NB4 (cell line): ENCODE measurements around the gene FAM241B.

Experiments used
- DNase-seq: peaks from one replicate; pipeline ENCODE4 v3.0.0; 2010; ENCODE audit warnings: low read depth
- H3K4me3 ChIP-seq: one replicate; pipeline ENCODE4 v1.5.1; 2011; ENCODE audit warnings: mild to moderate bottlenecking, low read depth, low read length, moderate library complexity
- CTCF ChIP-seq: IDR thresholded peaks from one replicate; pipeline ENCODE4 v1.5.1; 2012; ENCODE audit warnings: low read depth, low read length
- MYC ChIP-seq: IDR thresholded peaks from 2 replicates; pipeline ENCODE4 v1.6.1; 2011; ENCODE audit warnings: low read depth, low read length
- POLR2A ChIP-seq: IDR thresholded peaks from 2 replicates; pipeline ENCODE4 v1.6.1; 2011; ENCODE audit warnings: mild to moderate bottlenecking; ENCODE audit not compliant: insufficient read length; ENCODE audit errors: extremely low read depth
- TF ChIP-seq, protein P1 (sequence below): IDR thresholded peaks from 2 replicates; pipeline ENCODE4 v1.6.1; 2011; ENCODE audit warnings: low read depth, low read length

Gene FAM241B

DNA sequence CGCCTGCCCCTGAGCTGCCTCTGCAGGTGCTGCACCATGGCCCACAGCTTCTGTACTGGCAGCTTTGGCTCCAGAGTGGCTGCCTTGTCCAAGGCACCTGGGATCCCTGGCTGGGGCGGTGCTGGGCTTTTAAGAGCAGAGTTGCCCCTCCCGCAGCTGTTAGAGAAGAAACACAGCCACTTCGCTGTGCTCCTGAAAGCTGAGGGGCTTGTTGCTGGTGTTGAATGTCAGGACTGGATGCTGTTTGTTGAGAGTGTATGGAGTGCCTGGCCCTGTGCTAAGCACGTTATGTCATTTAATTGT lies 6.2 kb downstream of the FAM241B start:
- no peak overlapping the region for H3K4me3 ChIP-seq

DNA sequence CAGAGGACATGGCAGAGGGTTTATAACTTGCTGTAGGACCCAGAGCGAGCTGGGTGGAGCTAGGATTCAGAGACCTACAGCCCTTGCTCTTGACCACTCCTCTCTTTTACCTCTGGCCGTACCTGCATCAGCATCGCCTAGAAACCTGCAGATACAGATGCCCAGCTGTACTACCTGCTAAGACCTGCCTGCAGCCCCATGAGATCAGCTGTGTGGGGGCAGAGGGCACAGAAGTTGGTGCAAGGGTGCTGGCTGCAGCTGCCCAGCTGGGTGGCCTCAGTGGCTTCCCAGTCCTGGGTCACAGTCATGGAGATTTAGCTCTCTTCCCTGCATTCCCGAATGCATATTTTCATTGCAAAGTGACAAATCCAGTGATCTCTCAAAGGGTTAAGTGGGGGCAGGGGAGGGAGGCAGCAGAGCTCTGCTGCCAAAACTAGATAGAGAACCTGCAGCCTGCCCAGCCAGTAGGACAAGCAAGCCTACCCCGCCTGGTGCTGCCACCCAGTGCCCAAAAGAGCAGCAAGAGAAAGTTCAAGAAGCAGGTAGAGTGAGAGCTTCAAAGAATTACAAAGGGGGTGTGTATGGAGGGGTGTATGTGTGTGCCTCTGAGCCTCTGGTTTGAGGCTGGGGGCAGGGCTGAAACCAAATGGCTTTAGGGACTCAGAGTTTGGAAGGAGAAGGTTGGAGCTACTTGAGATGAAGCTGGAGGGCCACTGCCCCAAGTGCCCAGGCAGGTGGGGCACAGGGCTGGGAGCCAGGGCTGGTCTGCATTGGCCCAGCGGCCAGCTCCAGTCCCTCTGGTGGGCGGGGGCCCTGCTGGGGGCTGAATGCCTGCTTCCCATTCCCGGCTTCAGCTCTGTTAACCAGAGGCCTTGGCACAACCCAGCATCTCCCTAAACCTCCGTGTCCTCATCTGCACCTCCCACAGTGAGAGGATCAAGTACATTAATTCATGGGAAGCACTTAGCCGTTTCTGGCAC lies 6.9 kb downstream of the FAM241B start:
- H3K4me3 ChIP-seq = no peak overlapping the region
- peak; percentile 32 for DNase-seq
- peak; percentile 49 for TF ChIP-seq CTCF
- no peak for TF ChIP-seq MYC

More for the DNA sequence above, 6.2 kb downstream of the FAM241B start:
- no peak for DNase-seq
- TF ChIP-seq, protein P1, sequence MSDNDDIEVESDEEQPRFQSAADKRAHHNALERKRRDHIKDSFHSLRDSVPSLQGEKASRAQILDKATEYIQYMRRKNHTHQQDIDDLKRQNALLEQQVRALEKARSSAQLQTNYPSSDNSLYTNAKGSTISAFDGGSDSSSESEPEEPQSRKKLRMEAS = no peak
- TF ChIP-seq CTCF (no peak), MYC (no peak), POLR2A (no peak)

- no peak overlapping the region for H3K4me3 ChIP-seq
- DNase-seq = no peak
- TF ChIP-seq, protein P1 = no peak
- TF ChIP-seq POLR2A (no peak), CTCF (no peak), MYC (no peak)
Observed at GRCh38 chr10:69638642-69639041, 8.6 kb downstream of the FAM241B start.

DNA sequence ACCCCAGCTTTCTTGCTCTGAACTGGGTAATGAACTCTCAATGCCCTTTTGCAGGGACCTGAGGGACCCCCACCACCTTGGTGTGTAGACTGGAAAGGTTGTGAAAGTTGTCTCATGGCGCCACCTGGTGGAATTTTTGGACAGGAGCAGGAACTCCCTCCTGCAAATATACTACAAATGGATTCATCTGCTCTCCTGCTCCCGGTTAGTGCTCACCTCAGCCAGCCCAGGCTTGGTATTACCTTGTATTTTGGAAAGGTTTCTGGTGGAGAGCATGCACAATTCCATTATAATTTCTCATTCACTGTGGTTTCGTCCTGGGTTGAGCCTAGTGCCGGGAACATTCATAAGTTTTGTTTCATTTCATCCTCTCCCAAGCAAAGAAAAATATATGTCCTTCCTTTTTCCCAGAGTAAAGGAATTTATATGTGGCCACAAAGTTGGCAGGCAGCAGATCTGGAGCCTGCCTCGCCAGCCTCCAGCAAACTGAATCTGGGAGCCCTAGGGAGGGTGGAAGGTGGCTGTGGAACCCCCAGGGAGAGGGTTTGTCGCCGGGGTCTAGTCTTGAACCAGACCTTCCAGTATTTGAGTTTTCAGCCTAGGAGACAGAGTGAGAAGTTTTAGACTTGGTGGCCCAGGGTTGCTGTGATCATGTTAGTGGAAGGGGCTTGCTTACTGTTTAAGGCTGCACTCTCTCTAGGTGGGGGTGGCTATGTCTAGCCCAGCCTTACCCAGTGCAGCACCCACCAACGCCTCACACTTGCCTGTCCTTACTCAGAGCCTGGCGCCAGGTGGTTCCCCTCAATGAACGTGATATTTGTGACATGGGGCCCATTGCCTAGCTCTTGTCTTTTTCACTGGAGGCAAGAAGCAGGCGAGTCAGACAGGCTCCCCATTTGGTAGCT lies 9.5 kb downstream of the FAM241B start:
- H3K4me3 ChIP-seq = no peak overlapping the region
- peak; percentile 75 for DNase-seq
- TF ChIP-seq CTCF = peak; percentile 79
- TF ChIP-seq MYC = peak; percentile 38; the same call in 1 of the 2 replicates
- TF ChIP-seq POLR2A = no peak
- TF ChIP-seq, protein P1 = peak; percentile 36; the same call in 1 of the 2 replicates

DNA sequence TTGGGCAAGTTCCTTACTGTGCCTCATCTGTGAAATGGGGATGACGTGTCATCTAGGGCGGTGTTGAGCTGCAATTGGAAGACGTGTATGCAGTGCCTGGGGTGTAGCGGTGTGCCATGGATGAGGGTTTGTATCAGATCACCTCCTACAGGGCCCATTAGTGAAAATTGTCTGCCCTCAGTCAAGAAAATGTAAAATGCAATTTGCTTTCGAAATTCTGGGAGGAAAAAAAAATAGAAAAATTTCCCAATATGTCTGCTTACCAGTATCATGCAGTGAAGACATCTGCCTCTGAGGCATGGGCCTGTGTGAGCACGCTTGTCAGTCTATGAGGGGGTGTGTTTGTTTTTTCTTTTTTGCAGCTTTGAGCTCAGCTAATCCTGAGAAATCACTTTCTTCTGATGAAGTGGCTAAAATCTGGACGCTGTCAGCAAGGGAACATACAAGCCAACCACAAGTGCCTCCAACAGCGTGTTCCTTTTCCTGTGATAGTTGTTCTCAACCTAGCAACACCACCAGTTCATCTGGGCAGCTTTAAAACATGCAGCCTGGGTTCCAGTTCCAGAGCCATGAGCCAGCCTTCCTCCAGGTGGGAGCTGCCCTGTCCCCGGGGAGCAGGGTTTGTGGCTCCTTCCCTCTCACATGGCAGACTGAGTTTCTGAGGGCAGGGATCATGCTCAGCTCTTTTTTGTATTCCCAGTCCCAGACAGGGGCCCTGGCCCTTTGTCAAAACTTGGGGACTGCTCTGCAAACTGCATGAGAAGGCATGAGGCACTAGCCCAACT lies 10.3 kb downstream of the FAM241B start:
- no peak for DNase-seq
- TF ChIP-seq MYC (no peak), POLR2A (no peak), CTCF (no peak)
- TF ChIP-seq, protein P1 = no peak

More for the DNA sequence above, 10.3 kb downstream of the FAM241B start:
- no peak overlapping the region for H3K4me3 ChIP-seq
